ENCODE results near the gene AFF3.

Gene AFF3

DNA sequence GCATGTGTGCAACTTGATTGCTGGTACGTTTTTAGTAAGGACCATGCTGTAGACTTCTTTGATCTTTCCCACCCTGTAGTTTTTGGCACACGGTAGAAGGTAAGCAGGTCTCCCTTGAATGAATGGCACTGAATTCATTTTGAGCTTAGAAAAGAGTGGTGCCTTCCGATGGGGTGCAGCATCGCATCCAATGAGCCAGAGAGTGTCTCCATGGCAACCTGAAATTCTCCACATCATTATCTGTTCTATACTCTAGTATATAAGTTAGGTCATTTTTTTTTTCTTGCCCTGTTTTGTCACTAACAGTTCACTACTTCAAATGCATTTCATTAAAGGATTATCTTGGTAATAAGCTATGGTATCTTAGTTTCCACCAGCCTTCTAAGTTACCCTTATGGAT lies 571.4 kb downstream of the AFF3 start:
- no peak for DNase-seq
- Histone ChIP-seq H3F3A (ENCODE audit: insufficient read depth, low read length) (no peaks in the 10 kb centered on the region), H3K36me3 (replicated peaks; ENCODE audit: insufficient read depth, low read length) (no peaks in the 10 kb centered on the region), H3K79me2 (ENCODE audit: low read length) (no peaks in the 10 kb centered on the region), H3K9ac (ENCODE audit: low read length) (no peak overlapping the region), H3K4me1 (ENCODE audit: low read length) (no peaks in the 10 kb centered on the region), H2AFZ (ENCODE audit: low read length) (no peak overlapping the region), H3K4me2 (ENCODE audit: low read depth, low read length) (no peak overlapping the region), H3K9me2 (replicated peaks; ENCODE audit: insufficient read depth, low read length) (no peaks in the 10 kb centered on the region), H4K20me1 (ENCODE audit: insufficient read depth, low read length) (no peaks in the 10 kb centered on the region), H3K27me3 (replicated peaks; ENCODE audit: insufficient read depth, low read length) (no peaks in the 10 kb centered on the region), H3K27ac (ENCODE audit: low read length) (no peak overlapping the region), H3K4me3 (ENCODE audit: low read length) (no peak overlapping the region), H3K9me3 (replicated peaks; ENCODE audit: insufficient read depth, low read length) (no peaks in the 10 kb centered on the region)
- no peak for TF ChIP-seq EZH2 (optimal IDR thresholded peaks at IDR 0.05; ENCODE audit: low read depth, low read length)
- TF ChIP-seq EZH2phosphoT487 (IDR thresholded peaks at IDR 0.05; ENCODE audit: low read length), result no peak
- TF ChIP-seq, protein P1, sequence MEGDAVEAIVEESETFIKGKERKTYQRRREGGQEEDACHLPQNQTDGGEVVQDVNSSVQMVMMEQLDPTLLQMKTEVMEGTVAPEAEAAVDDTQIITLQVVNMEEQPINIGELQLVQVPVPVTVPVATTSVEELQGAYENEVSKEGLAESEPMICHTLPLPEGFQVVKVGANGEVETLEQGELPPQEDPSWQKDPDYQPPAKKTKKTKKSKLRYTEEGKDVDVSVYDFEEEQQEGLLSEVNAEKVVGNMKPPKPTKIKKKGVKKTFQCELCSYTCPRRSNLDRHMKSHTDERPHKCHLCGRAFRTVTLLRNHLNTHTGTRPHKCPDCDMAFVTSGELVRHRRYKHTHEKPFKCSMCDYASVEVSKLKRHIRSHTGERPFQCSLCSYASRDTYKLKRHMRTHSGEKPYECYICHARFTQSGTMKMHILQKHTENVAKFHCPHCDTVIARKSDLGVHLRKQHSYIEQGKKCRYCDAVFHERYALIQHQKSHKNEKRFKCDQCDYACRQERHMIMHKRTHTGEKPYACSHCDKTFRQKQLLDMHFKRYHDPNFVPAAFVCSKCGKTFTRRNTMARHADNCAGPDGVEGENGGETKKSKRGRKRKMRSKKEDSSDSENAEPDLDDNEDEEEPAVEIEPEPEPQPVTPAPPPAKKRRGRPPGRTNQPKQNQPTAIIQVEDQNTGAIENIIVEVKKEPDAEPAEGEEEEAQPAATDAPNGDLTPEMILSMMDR (IDR thresholded peaks at IDR 0.05; ENCODE audit: low read length), result no peak

DNA sequence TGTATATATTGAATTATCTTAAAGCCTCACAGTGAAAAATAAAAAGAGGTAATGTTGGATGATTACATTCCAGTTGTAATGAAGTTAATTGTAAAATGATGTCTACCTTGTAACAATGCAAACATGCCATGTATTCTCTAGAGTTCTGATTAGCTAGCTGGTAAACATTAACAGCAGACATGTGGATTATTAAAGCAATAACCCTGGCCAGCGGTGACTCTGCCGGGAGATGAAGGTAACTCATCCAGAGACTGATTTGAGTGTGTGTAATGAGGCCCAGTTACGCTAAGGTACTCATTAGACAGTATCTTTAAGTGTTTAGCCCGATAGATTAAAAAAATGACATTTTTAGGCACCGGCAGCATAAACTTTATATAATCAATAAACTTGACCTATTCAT lies 573.0 kb downstream of the AFF3 start:
- TF ChIP-seq EZH2 (optimal IDR thresholded peaks at IDR 0.05; ENCODE audit: low read depth, low read length) (no peak), EZH2phosphoT487 (IDR thresholded peaks at IDR 0.05; ENCODE audit: low read length) (no peak)
- TF ChIP-seq, protein P1 (IDR thresholded peaks at IDR 0.05; ENCODE audit: low read length), result no peak
- Histone ChIP-seq H3K36me3 (replicated peaks; ENCODE audit: insufficient read depth, low read length) (no peaks in the 10 kb centered on the region), H3K27ac (ENCODE audit: low read length) (no peak overlapping the region), H3K4me2 (ENCODE audit: low read depth, low read length) (no peak overlapping the region), H3K9me2 (replicated peaks; ENCODE audit: insufficient read depth, low read length) (no peaks in the 10 kb centered on the region), H3K9ac (ENCODE audit: low read length) (no peak overlapping the region), H4K20me1 (ENCODE audit: insufficient read depth, low read length) (no peaks in the 10 kb centered on the region), H3K9me3 (replicated peaks; ENCODE audit: insufficient read depth, low read length) (no peaks in the 10 kb centered on the region), H3K4me3 (ENCODE audit: low read length) (no peak overlapping the region), H3F3A (ENCODE audit: insufficient read depth, low read length) (no peaks in the 10 kb centered on the region), H3K79me2 (ENCODE audit: low read length) (no peaks in the 10 kb centered on the region), H2AFZ (ENCODE audit: low read length) (no peak overlapping the region), H3K4me1 (ENCODE audit: low read length) (no peaks in the 10 kb centered on the region), H3K27me3 (replicated peaks; ENCODE audit: insufficient read depth, low read length) (no peaks in the 10 kb centered on the region)
- DNase-seq, result no peak

DNA sequence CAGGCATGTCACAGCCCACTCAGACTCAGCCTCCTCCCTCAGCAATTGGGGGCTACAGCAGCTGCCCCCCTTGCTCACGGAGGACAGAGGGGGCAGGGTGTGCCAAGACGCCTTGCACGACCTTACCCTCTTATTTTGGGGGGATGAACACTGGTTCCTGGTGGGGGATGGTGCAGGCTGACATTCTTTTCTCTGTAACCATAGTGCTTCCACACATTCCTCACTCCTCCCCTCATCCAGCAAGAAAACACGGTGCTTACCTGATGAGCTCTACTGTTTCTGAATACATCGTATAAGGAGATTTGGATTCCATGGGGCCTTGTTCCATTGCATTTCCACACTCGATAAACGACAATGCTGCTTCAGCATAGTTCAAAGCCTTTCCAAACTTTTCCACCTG lies 577.2 kb downstream of the AFF3 start:
- no peak overlapping the region for H3K4me3 ChIP-seq (ENCODE audit: low read length)
- no peak overlapping the region for H3K4me2 ChIP-seq (ENCODE audit: low read depth, low read length)
- no peak overlapping the region for H3K9ac ChIP-seq (ENCODE audit: low read length)
- no peaks in the 10 kb centered on the region for H3K9me2 ChIP-seq (replicated peaks; ENCODE audit: insufficient read depth, low read length)
- no peaks in the 10 kb centered on the region for H4K20me1 ChIP-seq (ENCODE audit: insufficient read depth, low read length)
- DNase-seq, result no peak
- H3K4me1 ChIP-seq (ENCODE audit: low read length), result no peaks in the 10 kb centered on the region
- no peak overlapping the region for H2AFZ ChIP-seq (ENCODE audit: low read length)
- no peaks in the 10 kb centered on the region for H3K79me2 ChIP-seq (ENCODE audit: low read length)
- H3F3A ChIP-seq (ENCODE audit: insufficient read depth, low read length), result no peaks in the 10 kb centered on the region
- H3K36me3 ChIP-seq (replicated peaks; ENCODE audit: insufficient read depth, low read length), result no peaks in the 10 kb centered on the region
- H3K9me3 ChIP-seq (replicated peaks; ENCODE audit: insufficient read depth, low read length), result no peaks in the 10 kb centered on the region
- no peaks in the 10 kb centered on the region for H3K27me3 ChIP-seq (replicated peaks; ENCODE audit: insufficient read depth, low read length)
- TF ChIP-seq, protein P1 (IDR thresholded peaks at IDR 0.05; ENCODE audit: low read length), result no peak
- TF ChIP-seq EZH2phosphoT487 (IDR thresholded peaks at IDR 0.05; ENCODE audit: low read length) (no peak), EZH2 (optimal IDR thresholded peaks at IDR 0.05; ENCODE audit: low read depth, low read length) (no peak)
- no peak overlapping the region for H3K27ac ChIP-seq (ENCODE audit: low read length)
